Activated T-helper 1 cell treated with anti-CD3 and anti-CD28 coated beads, Interleukin-12 subunit alpha, Interleukin-12 subunit beta, Interleukin-2, Interleukin-4 antibody, amounts not matched to agents 30 ng/mL and 10 ng/mL and 1 ng/mL, durations not matched to agents 14 hours and 24 hours and 36 hours (primary cell): Measurements from ENCODE around the gene RACK1. TPM values are rescaled to one million over a fixed set of nuclear protein-coding genes. Genes with fewer than 3 reads are reported as not detected.

Experiments
- total RNA-seq: library from RNA; stranded (reverse); gene quantifications from 2 replicates; pipeline ENCODE4 v1.2.3, GENCODE V29; 2022

Gene RACK1
- total RNA-seq, 1 donor from 2014 or later: 2,121 TPM

Other genes starting within 250 kb of the RACK1 start
- gene BTNL9, start 203.6 kb downstream of the RACK1 start, total RNA-seq: not detected in 2 replicates
- gene OR2V1, start 112.7 kb downstream of the RACK1 start, total RNA-seq: not detected in 2 replicates
- not detected in 2 replicates for gene OR2V2, start 96.3 kb downstream of the RACK1 start, total RNA-seq
- gene TRIM7, start 38.7 kb downstream of the RACK1 start, total RNA-seq: 1.5 and 1.8 TPM in 2 replicates
- 31.8 and 34.8 TPM in 2 replicates for gene TRIM41, start 20.6 kb downstream of the RACK1 start, total RNA-seq
- gene TRIM52, start 17.2 kb upstream of the RACK1 start, total RNA-seq: 15.3 and 17.1 TPM in 2 replicates
- not detected in 2 replicates for gene OR4F3, start 123.4 kb upstream of the RACK1 start, total RNA-seq